Ectodermal cell (in vitro differentiated cells): Measurements from ENCODE around the gene CARD9.
A peak's percentile ranks its signal among the peaks of the same experiment; 100 is the strongest.

Experiments used
- H3K27ac ChIP-seq: 2 replicates; pipeline ENCODE4 v1.7.0; 2013; ENCODE audit warnings: mild to moderate bottlenecking, low read depth, low read length; ENCODE audit not compliant: insufficient read depth, poor library complexity, severe bottlenecking
- H3K27me3 ChIP-seq: 2 replicates; pipeline ENCODE4 v1.7.0; 2013; ENCODE audit warnings: mild to moderate bottlenecking, low read length; ENCODE audit not compliant: insufficient read depth, control insufficient read depth, poor library complexity, severe bottlenecking
- H3K36me3 ChIP-seq: one replicate; pipeline ENCODE4 v1.7.0; 2013; ENCODE audit warnings: low read length; ENCODE audit not compliant: control insufficient read depth, insufficient read depth
- H3K4me1 ChIP-seq: one replicate; pipeline ENCODE4 v1.7.0; 2013; ENCODE audit warnings: low read length; ENCODE audit not compliant: control insufficient read depth, insufficient read depth
- H3K4me3 ChIP-seq: 2 replicates; pipeline ENCODE4 v1.7.0; 2013; ENCODE audit warnings: low read depth, low read length, control low read depth; ENCODE audit not compliant: insufficient read depth
- H3K9me3 ChIP-seq: 2 replicates; pipeline ENCODE4 v1.7.0; 2013; ENCODE audit warnings: mild to moderate bottlenecking, low read length, moderate library complexity; ENCODE audit not compliant: control insufficient read depth
- WGBS, 2 experiments: methylation state at CpG; one replicate each; pipeline ENCODE4 v1.1.7; 2013; ENCODE audit warnings: missing lambda C conversion rate in 2 of 2; 5-methylcytosine and 5-hydroxymethylcytosine counted together

The CARD9 gene

GRCh38 chr9:136402067-136402466 is 28.6 kb upstream of the CARD9 start:
- WGBS, 2 experiments: 93 to 94% methylated on average over 13 of the region's 13 CpGs
- Histone ChIP-seq H3K27me3 (no peaks in the 10 kb centered on the region), H3K4me1 (no peaks in the 10 kb centered on the region), H3K4me3 (no peak overlapping the region), H3K27ac (peak overlapping the region; percentile 8), H3K9me3 (no peaks in the 10 kb centered on the region), H3K36me3 (peaks cover 21% of the 10 kb centered on the region)

GRCh38 chr9:136401173-136401922 is 27.9 kb upstream of the CARD9 start:
- Histone ChIP-seq H3K9me3 (no peaks in the 10 kb centered on the region), H3K4me3 (no peak overlapping the region), H3K36me3 (peaks cover 17% of the 10 kb centered on the region), H3K27ac (no peak overlapping the region), H3K27me3 (no peaks in the 10 kb centered on the region), H3K4me1 (no peaks in the 10 kb centered on the region)
- 93 to 96% methylated on average over 18 of the region's 18 CpGs for WGBS, 2 experiments

GRCh38 chr9:136400038-136400834 is 26.8 kb upstream of the CARD9 start, which contains the start of gene SNAPC4:
SNAPC4 (minus strand) TSS chr9:136400170; CDS start chr9:136398428, 1,742 bp downstream.
- Histone ChIP-seq H3K36me3 (peaks cover 29% of the 10 kb centered on the region), H3K4me1 (no peaks in the 10 kb centered on the region), H3K27me3 (no peaks in the 10 kb centered on the region), H3K9me3 (no peaks in the 10 kb centered on the region), H3K27ac (no peak within 1 kb of the TSS), H3K4me3 (peak within 1 kb of the TSS; percentile 84)
- 16 to 17% methylated on average over 71 of the region's 71 CpGs for WGBS, 2 experiments

GRCh38 chr9:136399176-136400037 is 25.9 kb upstream of the CARD9 start:
- WGBS, 2 experiments: 3 to 6% methylated on average over 67 of the region's 67 CpGs
- H3K9me3 ChIP-seq: no peaks in the 10 kb centered on the region
- H3K4me3 ChIP-seq: peak overlapping the region; percentile 84
- no peaks in the 10 kb centered on the region for H3K4me1 ChIP-seq
- no peak overlapping the region for H3K27ac ChIP-seq
- peaks cover 31% of the 10 kb centered on the region for H3K36me3 ChIP-seq
- no peaks in the 10 kb centered on the region for H3K27me3 ChIP-seq

- Histone ChIP-seq H3K27me3 (no peaks in the 10 kb centered on the region), H3K4me1 (no peaks in the 10 kb centered on the region), H3K27ac (no peak overlapping the region), H3K36me3 (peaks cover 27% of the 10 kb centered on the region), H3K4me3 (no peak overlapping the region), H3K9me3 (no peaks in the 10 kb centered on the region)
- 95 to 96% methylated on average over 12 of the region's 12 CpGs for WGBS, 2 experiments
Observed at GRCh38 chr9:136398286-136398685, 24.8 kb upstream of the CARD9 start.

GRCh38 chr9:136397643-136398042 is 24.2 kb upstream of the CARD9 start:
- Histone ChIP-seq H3K4me3 (no peak overlapping the region), H3K36me3 (peaks cover 27% of the 10 kb centered on the region), H3K9me3 (no peaks in the 10 kb centered on the region), H3K27ac (no peak overlapping the region), H3K27me3 (no peaks in the 10 kb centered on the region), H3K4me1 (no peaks in the 10 kb centered on the region)
- 91 to 95% methylated on average over 6 of the region's 6 CpGs for WGBS, 2 experiments

- H3K27ac ChIP-seq: no peak overlapping the region
Observed at GRCh38 chr9:136396219-136396515, 22.7 kb upstream of the CARD9 start.

GRCh38 chr9:136395345-136396218 is 22.1 kb upstream of the CARD9 start:
- 93% methylated on average over 26 of the region's 26 CpGs for WGBS, 2 experiments
- H3K36me3 ChIP-seq: peaks cover 33% of the 10 kb centered on the region

More at GRCh38 chr9:136396219-136396515, 22.7 kb upstream of the CARD9 start:
- Histone ChIP-seq H3K4me3 (no peak overlapping the region), H3K36me3 (peaks cover 33% of the 10 kb centered on the region), H3K9me3 (no peaks in the 10 kb centered on the region), H3K4me1 (no peaks in the 10 kb centered on the region), H3K27me3 (no peaks in the 10 kb centered on the region)
- WGBS, 2 experiments: 94 to 98% methylated on average over 4 of the region's 4 CpGs

GRCh38 chr9:136395020-136395340 is 21.5 kb upstream of the CARD9 start:
- WGBS, 2 experiments: 96% methylated on average over 13 of the region's 13 CpGs
- Histone ChIP-seq H3K9me3 (no peaks in the 10 kb centered on the region), H3K27me3 (no peaks in the 10 kb centered on the region), H3K27ac (no peak overlapping the region), H3K4me3 (no peak overlapping the region), H3K4me1 (no peaks in the 10 kb centered on the region), H3K36me3 (peaks cover 33% of the 10 kb centered on the region)

More at GRCh38 chr9:136395345-136396218, 22.1 kb upstream of the CARD9 start:
- no peaks in the 10 kb centered on the region for H3K4me1 ChIP-seq
- H3K4me3 ChIP-seq: no peak overlapping the region
- no peaks in the 10 kb centered on the region for H3K27me3 ChIP-seq
- no peak overlapping the region for H3K27ac ChIP-seq
- H3K9me3 ChIP-seq: no peaks in the 10 kb centered on the region
